Measurements from ENCODE around the gene TOLLIP.
"Not testable (repeated sequence)": the region's sequence is repeated elsewhere in the genome, so short reads cannot be mapped to it uniquely, and the experiment has no call there.

TOLLIP gene

DNA sequence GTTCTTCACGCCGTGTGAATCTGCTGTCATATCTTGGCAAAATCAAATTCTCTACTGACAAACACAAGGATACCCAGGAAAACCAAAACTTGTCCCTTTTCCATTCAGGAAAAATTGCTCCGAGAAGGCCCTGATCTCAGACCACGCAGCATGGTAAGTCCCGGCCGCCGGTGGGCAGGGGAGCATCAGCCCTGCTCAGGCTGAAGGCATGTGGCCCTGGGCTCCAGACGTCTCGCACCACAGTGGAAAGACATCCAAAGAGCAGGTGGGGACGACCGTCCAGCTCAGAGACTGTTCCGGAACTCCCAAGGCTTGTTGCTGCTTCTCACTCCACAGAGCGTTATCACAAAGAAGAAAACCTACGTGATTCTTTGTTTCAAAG, 29.8 kb downstream of the TOLLIP start:
- no peak for DNase-seq

DNA sequence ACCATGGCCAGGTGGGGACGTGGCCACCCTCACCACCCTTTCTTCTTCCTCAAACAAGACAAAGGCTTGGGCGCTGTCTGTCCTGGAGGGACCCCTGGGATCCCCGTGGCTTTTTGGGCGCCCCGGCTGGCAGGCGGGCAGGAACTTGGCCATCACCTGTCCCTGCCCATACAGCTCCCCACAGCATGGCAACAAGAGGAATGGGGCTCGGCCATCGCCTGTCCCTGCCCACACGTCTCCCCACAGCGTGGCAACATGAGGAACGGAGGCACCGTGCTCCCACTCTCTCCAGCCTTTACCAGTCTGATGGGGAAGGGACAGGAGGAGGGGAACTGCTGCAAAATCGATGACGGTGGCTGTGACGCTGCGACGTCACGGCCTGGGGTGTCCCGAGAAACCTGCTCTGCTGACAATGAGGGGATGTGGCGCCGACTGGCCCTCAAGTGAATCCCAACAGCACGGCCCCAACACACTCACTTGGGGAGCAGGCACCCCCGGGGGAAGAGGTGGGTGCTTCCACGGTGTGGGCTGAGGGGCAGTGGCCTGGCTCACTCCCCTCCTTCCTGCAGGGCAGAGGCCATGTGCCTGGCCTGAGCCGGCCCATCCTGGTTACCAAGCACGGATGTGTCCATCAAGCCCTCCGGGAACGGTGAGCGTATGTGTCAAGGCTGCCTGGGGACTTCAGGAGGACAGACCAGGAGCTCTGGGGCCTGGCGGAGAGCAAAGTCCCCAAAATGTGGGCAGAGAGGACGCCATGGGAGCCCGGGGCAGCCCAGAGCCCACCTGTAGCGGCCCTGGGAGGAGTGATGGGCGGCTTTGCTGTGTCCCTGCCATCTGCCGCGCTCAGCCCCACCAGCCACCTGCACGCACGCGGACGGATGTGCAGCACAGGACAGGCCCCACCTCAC, 30.4 kb downstream of the TOLLIP start:
- DNase-seq = no peak

DNA sequence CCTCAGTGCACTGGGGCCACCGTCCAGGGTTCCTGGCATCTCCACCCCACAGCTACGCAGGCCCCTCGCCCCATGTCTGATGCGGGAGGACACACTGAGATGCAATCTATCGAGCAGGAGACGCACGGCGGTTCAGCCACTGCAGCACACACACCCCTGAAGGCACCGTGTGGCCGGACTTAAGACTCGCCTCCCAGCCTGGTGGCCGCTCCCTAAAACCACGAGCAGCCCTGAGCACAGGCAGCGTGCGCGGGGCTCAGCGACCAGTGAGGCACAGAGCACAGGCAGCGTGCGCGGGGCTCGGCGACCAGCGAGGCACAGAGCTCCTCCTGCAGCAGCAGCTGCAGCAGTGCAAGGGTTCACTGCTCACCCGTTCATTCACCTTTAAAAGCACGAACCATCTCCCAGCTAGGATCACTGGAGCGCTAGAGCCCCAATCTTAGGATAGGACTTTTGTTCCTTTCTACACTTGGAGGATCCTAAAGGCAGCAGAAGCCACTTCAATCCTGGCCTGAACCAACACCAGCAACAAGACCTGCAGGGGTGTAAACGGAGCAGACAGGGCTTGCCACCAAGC, 31.4 kb downstream of the TOLLIP start:
- DNase-seq = no peak

DNA sequence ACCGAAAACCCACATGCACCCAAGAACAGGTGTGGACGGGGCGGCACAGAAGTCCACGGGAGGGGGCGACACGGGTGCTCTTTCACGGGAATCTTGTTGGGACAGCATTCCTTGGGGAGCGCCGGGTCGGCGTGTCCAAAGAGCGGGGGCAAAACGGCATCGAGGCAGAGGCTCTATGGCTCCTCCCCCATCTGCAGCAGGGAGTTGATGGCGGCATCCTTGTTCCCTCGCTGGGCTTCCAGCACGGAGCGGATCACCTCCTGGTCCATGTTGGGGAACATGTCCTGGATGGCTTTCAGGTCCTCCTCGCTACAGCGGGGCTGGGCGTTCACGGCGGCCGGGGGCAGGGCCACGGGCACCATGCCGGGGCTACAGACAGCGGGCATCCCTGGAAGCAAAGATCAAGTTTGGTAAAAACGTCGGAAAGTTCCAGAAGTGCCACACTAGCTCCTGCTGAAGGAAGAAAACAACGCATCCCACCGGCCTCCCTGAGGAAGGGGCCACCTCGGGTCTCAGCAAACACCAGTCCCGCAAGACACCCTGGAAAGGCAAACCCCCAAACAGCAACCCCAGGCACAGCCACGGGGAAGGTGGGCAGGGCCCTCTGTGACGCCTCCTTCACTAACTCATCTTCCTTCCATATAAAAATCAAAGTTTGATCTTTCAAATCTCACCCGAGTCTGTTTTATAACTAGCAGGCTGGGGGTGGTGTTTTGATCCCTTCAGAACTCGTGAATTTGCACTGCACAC, 32.4 kb downstream of the TOLLIP start:
- no peak for DNase-seq

DNA sequence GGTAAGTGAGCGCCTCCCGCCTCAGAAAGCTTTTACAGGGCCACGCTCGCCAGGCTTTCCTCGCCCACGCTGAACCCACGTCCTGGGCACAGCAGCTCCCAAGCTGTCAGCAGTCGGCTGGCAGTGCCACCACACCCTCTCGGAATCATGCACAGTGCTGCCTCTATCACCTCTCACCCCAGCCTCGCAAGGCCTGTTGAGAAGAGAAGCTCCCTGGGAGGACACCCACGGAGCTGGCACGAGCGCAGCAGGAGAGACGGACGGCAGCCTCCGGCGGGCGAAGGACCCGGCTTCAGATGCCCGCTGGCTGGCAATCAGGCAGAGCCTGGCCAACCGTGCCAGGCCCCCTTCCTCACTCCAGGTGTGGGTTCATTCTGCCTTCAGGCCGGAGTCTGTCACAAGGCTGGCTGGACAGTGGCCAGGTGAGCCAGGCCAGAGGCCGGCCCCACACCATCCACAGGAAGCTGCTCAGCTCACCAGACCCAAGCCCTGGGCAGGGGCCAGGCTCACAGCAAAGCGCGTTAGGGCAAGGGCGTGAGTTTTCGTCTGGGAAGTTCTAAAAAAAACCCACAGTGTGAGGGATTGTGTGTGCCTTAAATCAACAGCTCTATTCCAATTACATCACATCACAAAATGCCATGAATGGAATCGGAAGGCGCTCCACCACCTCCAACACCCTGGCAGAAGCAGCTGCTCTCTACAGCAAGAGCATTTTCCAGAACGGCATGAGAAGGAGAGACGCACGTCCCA, 33.2 kb downstream of the TOLLIP start:
- no peak for DNase-seq

DNA sequence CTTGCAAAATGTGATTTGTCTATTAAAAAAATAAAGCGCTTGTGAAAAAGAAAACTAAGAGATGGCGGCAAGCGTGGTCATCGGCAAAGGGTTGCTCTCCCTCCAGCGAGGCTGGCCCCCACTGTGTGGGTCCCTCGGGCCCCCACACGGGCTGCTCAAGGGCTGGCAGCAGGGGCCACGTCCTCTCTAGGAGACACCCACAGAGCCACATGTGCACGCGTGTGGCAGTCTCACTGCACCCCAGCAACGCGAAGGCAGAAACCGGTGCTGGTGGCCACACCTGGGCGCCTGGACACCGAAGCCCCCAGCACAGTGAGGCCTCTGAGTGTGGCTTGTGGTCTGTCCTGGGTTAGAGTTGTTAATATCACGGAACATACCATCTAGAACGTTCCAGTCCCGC, 34.4 kb downstream of the TOLLIP start:
- no peak for DNase-seq

DNA sequence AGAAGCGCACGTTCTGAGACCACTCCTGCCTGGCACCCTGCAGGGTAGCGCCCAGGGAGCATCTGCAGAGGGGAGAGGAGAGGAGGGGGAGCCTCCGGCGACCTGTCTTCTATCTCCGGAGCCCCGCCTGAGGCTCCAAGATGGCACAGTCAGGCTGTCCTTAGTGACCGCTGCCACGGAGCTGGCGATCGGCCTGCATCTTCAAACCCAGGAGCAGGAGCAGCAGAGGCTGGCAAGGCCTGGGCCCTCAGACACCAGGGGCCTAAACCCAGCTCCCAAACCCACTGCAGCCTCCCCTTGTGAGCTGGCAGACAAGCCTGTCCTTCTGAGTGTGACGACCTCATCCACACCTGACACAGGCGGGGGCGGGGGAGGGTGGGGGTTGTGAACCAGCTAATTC, 34.9 kb downstream of the TOLLIP start:
- no peak for DNase-seq

DNA sequence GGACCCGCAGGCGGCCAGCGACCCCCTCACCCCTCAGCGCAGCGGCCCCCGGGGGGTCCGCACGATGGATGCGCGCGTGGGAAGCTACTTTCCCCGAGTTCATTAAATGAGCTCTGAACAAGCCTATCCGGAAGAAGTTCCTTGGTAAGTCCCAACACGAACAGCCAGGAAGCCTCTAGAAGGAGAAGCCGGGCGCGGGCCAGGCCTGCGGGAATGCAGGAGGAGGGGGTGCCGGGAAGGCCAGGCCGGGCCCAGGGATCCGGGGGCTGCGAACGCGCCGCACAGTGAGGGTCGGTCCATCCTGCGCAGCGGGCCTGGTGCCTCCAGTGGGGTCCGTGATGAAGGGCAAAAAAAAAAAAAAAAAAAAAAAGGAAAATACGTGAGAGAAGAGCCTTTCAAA, 36.9 kb downstream of the TOLLIP start:
- no peak for DNase-seq

DNA sequence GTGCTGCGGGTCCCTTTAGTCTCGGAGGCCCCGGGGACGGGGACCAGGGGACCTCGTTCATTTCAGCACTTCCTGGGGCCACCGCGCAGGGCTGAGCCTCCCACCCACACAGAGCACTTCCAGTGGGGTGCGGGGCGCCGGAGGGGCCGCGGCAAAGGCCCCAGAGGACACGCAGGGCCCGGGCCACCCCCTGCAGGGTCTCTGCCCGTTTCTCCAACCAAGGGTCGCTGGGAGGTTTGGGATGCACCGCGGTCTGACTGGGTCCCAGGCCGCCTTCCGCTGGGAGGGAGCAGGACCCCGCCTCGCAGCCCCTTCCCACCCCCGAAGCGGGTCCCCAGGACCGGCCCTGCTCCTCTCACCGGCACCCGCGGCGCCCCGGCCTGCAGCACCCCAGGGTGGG, 37.5 kb downstream of the TOLLIP start:
- DNase-seq = no peak

DNA sequence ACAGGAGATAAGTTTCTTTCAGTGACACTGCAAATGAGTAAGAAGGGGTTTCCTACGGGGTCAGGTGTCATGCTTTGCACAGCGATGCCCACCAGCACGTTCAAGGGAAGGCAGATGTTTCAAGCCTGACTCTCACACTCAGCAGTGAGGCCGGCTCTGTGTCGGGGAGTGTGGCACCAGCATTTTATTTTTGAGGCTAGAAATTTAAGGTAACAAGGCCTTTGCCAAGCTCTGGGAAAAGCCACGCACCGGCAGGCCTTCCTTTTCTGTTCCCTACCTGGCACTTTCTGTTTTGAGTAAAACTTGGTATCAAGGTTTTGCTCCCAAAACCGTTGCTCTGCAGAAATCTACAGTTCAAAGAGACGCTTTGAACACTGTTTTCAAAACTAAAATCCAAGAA, 38.0 kb downstream of the TOLLIP start:
- DNase-seq = no peak

DNA sequence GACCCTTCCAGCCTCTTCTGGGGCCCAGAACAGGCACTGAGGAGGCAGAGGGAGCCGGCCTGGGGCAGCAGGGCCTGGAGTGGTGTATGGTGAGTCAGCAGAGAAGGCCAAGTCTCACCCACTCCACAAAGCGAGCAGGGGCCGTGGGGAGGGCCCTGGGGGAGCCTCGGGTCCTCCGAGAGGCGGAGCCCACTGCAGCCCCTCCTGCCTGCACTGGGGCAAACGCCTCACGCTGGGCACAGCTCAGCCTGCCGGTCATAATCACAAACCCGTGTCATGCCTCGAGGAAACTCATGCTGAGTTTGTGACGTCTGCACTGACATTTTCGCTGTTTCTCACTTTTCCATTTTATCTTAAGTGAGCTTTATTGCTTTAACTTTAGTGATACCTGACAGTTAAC, 38.4 kb downstream of the TOLLIP start:
- DNase-seq = peak; percentile 15

DNA sequence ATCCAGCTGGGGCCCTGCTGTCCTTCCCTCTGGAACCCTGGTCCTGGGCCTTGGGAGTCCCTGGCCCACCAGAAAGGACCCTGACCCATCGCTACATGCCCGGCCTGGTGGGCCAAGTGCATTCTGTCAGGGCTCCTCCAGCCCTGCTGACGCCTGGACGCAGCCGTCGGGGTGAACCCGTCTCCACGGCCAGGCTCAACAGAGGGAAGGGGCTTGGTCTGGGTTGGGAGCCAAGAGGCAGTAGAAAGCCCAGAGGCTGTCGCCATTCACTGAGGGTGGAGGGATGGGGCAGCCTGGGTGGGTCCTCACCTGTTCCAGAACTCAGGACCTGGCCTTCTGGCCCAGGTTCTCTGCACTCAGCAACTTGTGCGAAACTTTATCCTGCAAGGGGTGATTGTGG, 39.0 kb downstream of the TOLLIP start:
- DNase-seq = no peak

DNA sequence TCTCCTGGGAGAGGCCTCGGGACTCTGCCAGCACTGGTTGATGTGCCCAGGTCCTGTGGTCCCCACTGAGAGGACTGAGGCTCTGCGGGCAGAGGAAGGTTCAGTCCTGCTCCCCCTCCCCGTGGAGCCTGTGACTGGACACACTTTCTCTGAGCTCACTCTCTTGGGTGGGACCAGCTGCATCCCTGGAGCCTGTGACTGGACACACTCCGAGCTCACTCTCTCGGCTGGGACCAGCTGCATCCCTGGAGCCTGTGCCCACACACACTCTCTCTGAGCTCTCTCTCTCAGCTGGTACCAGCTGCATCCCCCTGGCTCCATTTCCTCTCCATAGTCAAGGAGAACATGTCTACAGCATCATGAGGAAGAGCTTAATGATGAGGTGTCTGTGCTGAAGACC, 39.5 kb downstream of the TOLLIP start:
- no peak for DNase-seq

DNA sequence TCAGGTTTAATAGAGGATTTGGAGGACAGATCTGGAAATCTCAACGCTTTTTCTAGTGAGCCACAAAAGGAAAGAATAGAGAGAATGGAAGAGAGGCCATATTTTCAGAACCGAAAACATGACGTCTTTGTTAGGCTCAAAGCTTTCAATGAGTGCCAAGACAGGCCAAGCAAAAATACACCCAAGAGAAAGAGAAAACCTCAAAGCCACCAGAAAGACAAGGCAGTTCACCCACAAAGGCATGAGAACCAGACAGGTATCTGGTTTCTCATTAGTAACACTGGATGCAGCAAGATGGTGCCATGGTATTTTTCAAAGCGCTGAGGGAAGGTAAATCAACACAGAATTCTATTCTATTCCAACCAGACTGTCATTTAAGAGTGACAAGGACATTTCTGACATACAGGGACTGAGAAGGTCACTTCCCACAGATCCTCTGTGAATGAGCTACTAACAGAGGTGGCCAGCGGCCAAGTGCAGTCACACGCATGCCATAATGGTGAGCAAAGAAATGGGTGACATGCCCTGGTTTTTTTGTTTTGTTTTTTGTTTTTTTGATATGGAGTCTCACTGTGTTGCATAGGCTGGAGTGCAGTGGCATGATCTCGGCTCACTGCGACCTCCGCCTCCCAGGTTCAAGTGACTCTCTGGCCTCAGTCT, 41.9 kb downstream of the TOLLIP start:
- no peak for DNase-seq

DNA sequence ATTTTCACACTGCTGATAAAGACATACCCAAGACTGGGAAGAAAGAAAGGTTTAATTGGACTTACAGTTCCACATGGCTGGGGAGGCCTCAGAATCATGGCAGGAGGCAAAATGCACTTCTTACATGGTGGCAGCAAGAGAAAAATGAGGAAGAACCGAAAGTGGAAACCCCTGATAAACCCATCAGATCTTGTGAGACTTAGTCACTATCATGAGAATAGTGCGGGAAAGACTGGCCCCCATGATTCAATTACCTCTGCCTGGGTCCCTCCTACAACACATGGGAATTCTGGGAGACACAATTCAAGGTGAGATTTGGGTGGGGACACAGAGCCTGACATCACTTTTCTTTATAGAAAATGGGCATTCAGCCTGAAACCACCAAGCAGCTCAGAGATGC, 42.5 kb downstream of the TOLLIP start:
- DNase-seq = not testable (repeated sequence)

DNA sequence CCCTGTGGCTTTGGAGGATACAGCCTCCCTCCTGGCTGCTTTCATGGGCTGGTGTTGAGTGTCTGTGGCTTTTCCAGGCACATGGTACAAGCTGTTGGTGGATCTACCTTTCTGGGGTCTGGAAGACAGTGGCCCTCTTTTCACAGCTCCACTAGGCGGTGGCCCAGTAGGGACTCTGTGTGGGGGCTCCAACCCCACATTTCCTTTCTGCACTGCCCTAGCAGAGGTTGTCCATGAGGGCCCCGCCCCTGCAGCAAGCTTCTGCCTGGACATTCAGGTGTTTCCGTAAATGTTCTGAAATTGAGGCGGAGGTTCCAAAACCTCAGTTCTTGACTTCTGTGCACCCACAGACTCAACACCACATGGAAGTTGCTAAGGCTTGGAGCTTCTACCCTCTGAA, 44.0 kb downstream of the TOLLIP start:
- not testable (repeated sequence) for DNase-seq

DNA sequence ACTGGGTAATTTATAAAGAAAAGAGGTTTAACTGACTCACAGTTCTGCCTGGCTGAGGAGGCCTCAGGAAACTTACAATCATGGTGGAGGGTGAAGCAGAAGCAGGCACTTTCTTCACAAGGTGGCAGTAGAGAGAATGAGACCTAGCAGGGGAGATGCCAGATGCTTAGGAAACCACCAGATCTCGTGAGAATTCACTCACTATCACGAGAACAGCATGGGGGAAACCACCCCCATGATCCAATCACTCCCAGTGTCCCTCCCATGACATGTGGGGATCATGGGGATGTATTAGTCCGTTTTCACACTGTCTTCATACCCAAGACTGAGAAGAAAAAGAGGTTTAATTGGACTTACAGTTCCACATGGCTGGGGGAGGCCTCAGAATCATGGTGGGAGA, 45.0 kb downstream of the TOLLIP start:
- DNase-seq = peak; percentile 70

DNA sequence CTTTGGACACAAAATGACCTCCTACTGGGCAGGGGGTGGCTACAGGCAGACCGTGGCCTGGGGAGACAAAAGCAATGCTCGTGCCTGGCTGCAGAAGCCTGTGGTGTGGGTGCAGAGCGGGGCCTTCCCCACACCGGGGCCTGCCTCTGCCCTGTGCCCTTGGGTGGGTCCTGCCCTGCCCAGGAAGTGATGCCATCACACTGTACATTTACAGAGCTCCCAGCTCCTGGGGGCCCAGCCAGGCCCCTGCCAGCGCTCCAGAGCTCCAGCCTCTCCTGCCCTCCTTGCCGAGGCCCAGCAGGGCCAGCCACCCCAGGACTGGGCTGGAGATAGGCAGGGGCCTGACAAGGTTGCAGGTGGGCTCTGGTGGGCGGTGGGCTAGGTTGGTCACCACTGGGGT, 46.4 kb downstream of the TOLLIP start:
- DNase-seq = no peak

DNA sequence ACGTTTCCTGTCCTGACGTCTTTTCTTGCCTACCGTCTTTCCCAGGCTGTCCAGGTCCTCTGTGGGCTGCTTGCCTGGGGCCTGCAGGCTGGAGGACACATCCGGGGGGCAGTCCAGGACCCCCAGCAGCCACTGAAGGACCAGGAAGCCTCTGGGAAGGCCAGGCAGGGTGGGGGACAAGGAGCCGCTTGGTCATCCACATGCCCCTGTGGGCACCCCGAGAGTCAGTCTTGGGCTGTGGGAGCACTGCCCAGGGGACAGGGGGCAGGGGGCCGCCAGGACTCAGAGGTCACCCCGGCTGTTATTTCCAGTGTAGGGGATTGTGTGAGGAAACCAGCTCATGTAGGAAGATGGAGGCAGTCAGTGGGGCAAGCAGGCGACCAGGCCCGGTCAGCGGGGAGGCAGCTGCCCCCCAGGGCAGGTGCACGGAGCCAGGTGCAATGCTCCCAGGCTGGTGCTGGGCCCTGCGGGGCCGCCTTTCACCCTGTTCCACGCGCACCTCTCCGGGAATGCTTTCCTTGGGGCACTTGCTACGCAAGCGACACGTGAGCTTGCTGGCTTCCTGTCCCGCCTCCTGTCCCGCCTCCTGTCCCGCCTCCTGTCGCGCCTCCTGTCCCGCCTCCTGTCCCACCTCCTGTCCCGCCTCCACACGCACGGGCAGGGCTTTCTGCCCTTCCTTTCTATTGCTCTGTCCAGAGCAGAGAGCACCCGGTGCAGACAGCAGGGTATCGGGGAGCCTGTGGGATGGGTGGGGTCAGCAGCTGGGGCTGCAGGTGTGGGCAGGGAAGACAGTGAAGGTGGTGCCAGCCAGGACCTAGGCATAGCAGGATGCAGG, 47.0 kb downstream of the TOLLIP start:
- peak; percentile 82 for DNase-seq

DNA sequence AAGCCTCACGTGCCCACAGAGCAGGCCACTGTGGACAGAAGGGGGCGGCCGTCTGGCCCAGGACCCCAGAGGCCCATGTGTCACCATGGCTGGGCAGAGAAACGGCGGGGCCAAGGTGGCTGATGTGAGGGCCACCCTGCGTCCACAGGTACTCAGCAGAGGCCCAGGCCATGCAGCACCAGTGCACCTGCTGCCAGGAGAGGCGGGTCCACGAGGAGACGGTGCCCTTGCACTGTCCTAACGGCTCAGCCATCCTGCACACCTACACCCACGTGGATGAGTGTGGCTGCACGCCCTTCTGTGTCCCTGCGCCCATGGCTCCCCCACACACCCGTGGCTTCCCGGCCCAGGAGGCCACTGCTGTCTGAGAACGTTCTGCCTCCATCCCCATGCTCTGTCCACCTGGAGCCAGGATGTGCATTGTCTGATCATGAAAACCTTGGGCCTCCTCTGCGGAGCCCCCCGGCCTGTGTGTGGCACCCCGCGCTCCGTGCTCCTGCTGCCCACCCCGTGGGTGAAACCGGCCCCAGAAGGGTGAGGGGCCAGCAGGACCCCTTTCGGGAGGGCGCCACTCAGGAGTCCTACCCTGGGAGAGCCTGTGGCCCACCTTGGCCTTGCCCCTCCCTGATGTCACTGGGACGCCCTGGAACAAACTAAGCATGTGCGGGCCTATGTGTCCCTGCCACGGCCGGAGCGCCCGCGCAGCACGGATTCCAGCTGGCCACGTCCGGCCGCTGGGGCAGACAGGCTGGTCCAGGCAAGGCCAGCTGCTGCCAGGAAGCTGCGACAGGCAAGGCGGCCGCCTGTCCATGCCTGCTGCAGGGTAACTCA, 48.0 kb downstream of the TOLLIP start:
- no peak for DNase-seq

DNA sequence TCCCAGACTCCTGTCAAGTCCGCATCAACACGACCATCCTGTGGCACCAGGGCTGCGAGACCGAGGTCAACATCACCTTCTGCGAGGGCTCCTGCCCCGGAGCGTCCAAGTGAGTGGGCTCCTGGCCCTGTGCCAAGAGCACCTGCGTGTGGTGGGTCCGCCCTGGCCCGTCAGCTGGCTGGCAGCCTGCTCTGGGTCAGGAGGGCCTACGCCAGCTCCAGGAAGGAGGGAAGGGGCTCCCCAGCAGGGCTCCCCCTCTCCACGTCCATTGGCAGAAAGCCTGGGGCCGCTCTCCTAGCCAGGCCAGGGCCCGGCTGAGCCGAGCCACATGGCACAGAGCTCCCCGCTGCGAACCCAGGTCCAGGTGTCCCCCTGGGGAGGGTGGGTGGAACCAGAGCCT, 48.8 kb downstream of the TOLLIP start:
- no peak for DNase-seq
